GM12878 (cell line): ENCODE data around the gene GBP5. TPM values are rescaled to one million over a fixed set of nuclear protein-coding genes. Genes with fewer than 3 reads are reported as not detected.
A peak's percentile ranks its signal among the peaks of the same experiment; 100 is the strongest.

Source experiments
- ATAC-seq: fragments of 200-7000 bp; cut with Tn5 transposase; 3 replicates; pipeline ENCODE4 v1.9.1; 2020; ENCODE audit warnings: mild to moderate bottlenecking, moderate library complexity
- BruUV-seq: library from RNA; stranded (reverse); fragments of 400-500 nt; replicated peaks from 2 replicates; lab custom pipeline; 2021; lab: Mats Ljungman, UMichigan
- CTCF ChIA-PET: fragments of 300-600 bp; sonication (Branson Sonifier 250); formaldehyde crosslinking; extraction: SDS; loops from one replicate; lab custom pipeline; 2021; ENCODE audit warnings: inconsistent platforms; lab: Yijun Ruan, JAX
- POLR2A ChIA-PET: fragments of 350-600 bp; formaldehyde crosslinking; extraction: SDS; loops from one replicate; lab custom pipeline; 2021; ENCODE audit warnings: inconsistent platforms; lab: Charles Lee
- RAD21 ChIA-PET: fragments of 300-600 bp; sonication (Branson Sonifier 250); formaldehyde crosslinking; loops from one replicate; lab custom pipeline; 2023; ENCODE audit warnings: antibody characterized with exemption; ENCODE audit not compliant: unreplicated experiment; lab: Charles Lee
- SMC1A ChIA-PET: fragments of 300-600 bp; sonication (Branson Sonifier 250); formaldehyde crosslinking; loops from one replicate; lab custom pipeline; 2023; ENCODE audit not compliant: unreplicated experiment, uncharacterized antibody; lab: Charles Lee
- DNase-seq: peaks from one replicate; pipeline ENCODE4 v3.0.0-alpha.2; 2011; ENCODE audit warnings: low read depth, low spot score
- FAIRE-seq: peaks from 3 replicates; lab custom pipeline; 2011; peaks lifted over from hg19 to GRCh38; lab: Jason Lieb, UNC
- H2AFZ ChIP-seq: 2 replicates; pipeline ENCODE4 v1.6.0; 2011; ENCODE audit warnings: low read depth, low read length, control low read depth; ENCODE audit not compliant: control insufficient read depth
- H3K27ac ChIP-seq: 2 replicates; pipeline ENCODE4 v1.5.1; 2011; ENCODE audit warnings: control low read depth; ENCODE audit not compliant: control insufficient read depth, insufficient read depth
- H3K27me3 ChIP-seq, 2 experiments: replicated peaks in 1 of 2; 2 replicates each; pipeline versions ENCODE4 v1.6.0 to v1.6.1; 2011; ENCODE audit warnings: low read length in 1 of 2; ENCODE audit not compliant: control insufficient read depth in 2 of 2, insufficient read depth in 2 of 2
- H3K36me3 ChIP-seq, 2 experiments: 2 replicates each; pipeline ENCODE4 v1.5.1; 2011; ENCODE audit warnings: low read length in 1 of 2; ENCODE audit not compliant: control insufficient read depth in 2 of 2, insufficient read depth in 2 of 2
- H3K4me1 ChIP-seq: 2 replicates; pipeline ENCODE4 v1.6.1; 2011; ENCODE audit warnings: mild to moderate bottlenecking, low read length, moderate library complexity, mixed read lengths; ENCODE audit not compliant: control insufficient read depth, insufficient read depth
- H3K4me2 ChIP-seq: 2 replicates; pipeline ENCODE4 v1.6.0; 2011; ENCODE audit warnings: control low read depth; ENCODE audit not compliant: control insufficient read depth, insufficient read depth
- H3K4me3 ChIP-seq: fragments of 200-600 bp; sonication (generic); 2 replicates; pipeline ENCODE4 v1.5.1; 2016
- H3K79me2 ChIP-seq: 2 replicates; pipeline ENCODE4 v1.6.0; 2011; ENCODE audit warnings: low read length; ENCODE audit not compliant: control insufficient read depth, insufficient read depth
- H3K9ac ChIP-seq: 2 replicates; pipeline ENCODE4 v1.8.0; 2011; ENCODE audit warnings: low read length, control low read depth, mixed read lengths; ENCODE audit not compliant: control insufficient read depth, insufficient read depth
- H3K9me3 ChIP-seq: replicated peaks from 3 replicates; pipeline ENCODE4 v1.5.1; 2011; ENCODE audit warnings: mild to moderate bottlenecking, low read length; ENCODE audit not compliant: control insufficient read depth, insufficient read depth
- H4K20me1 ChIP-seq: 2 replicates; pipeline ENCODE4 v1.6.0; 2011; ENCODE audit not compliant: control insufficient read depth, insufficient read depth
- BHLHE40 ChIP-seq, 2 experiments: fragments of 450-650 bp in 1 of 2; IDR thresholded peaks; 2 replicates each; pipeline ENCODE4 v1.6.1; 2011 to 2017; ENCODE audit warnings: low read depth in 2 of 2, borderline replicate concordance in 1 of 2, improper control_type of control experiment in 1 of 2, low read length in 1 of 2, mild to moderate bottlenecking in 1 of 2
- CTCF ChIP-seq, 3 experiments: IDR thresholded peaks in 2 of 3; conservative IDR thresholded peaks in 1 of 3; 2 replicates each; pipeline ENCODE4 v1.5.1; 2011; ENCODE audit warnings: low read depth in 3 of 3, low read length in 3 of 3, mild to moderate bottlenecking in 3 of 3, control low read depth in 2 of 3, moderate library complexity in 2 of 3, inconsistent platforms in 1 of 3, mixed read lengths in 1 of 3; ENCODE audit not compliant: control insufficient read depth in 2 of 3, insufficient read depth in 1 of 3; ENCODE audit errors: extremely low read depth in 1 of 3
- EED ChIP-seq: sonication (generic); IDR thresholded peaks from 2 replicates; pipeline ENCODE4 v1.6.1; 2016; ENCODE audit warnings: antibody characterized with exemption, low read depth
- HDAC2 ChIP-seq: fragments of 200-600 bp; sonication (generic); IDR thresholded peaks from 2 replicates; pipeline ENCODE4 v1.6.1; 2017
- RAD21 ChIP-seq: IDR thresholded peaks from 2 replicates; pipeline ENCODE4 v1.6.1; 2011; ENCODE audit warnings: mild to moderate bottlenecking, low read depth, low read length, moderate library complexity; ENCODE audit not compliant: insufficient read depth
- RB1 ChIP-seq: fragments of 450-650 bp; formaldehyde crosslinking; IDR thresholded peaks from 2 replicates; pipeline ENCODE4 v1.6.1; 2017; ENCODE audit warnings: mild to moderate bottlenecking, borderline replicate concordance
- RELA ChIP-seq: fragments of 450-650 bp; IDR thresholded peaks from 2 replicates; pipeline ENCODE4 v1.8.0; 2014; ENCODE audit warnings: borderline replicate concordance; ENCODE audit not compliant: partially characterized antibody
- SMC3 ChIP-seq: IDR thresholded peaks from 2 replicates; pipeline ENCODE4 v1.6.1; 2011; ENCODE audit warnings: low read length, improper control_type of control experiment, borderline replicate concordance
- ZBTB4 ChIP-seq: fragments of 450-650 bp; formaldehyde crosslinking; IDR thresholded peaks from 2 replicates; pipeline ENCODE4 v1.4.0; 2022; ENCODE audit warnings: mild to moderate bottlenecking, moderate library complexity
- ZNF384 ChIP-seq: IDR thresholded peaks from 2 replicates; pipeline ENCODE4 v1.6.1; 2012; ENCODE audit warnings: low read depth, mild to moderate bottlenecking, low read length, improper control_type of control experiment, borderline replicate concordance
- WGBS: methylation state at CpG from one replicate; pipeline ENCODE4 v1.1.6; 2016; ENCODE audit warnings: low lambda C conversion rate; ENCODE audit not compliant: insufficient replicate concordance, insufficient coverage; ENCODE audit errors: missing lambda C conversion rate; 5-methylcytosine and 5-hydroxymethylcytosine counted together
- in situ Hi-C: fragments of 300-500 bp; cut with MboI; formaldehyde crosslinking; loops from 9 replicates; pipeline ENCODE4 v1.14.3; 2018; ENCODE audit warnings: mixed read lengths
- intact Hi-C: fragments of 100-400 bp; cut with micrococcal nuclease; formaldehyde crosslinking; loops from one replicate; pipeline ENCODE4 v1.14.2; 2022; ENCODE audit not compliant: unreplicated experiment
- polyA plus RNA-seq, 11 experiments: library from polyadenylated mRNA; depleted of rRNA in 4 of 11; unstranded in 6 of 11; stranded (reverse) in 5 of 11; fragments of >200 nt; fragmentation: Nextera tagmentation in 4 of 11; fragmentation: Illumina TruSeq in 1 of 11; extraction: Ambion mirVana in 4 of 11; extraction: Trizol in 1 of 11; gene quantifications; 1 replicate in 1 of 11; 2 replicates in 10 of 11; pipeline versions ENCODE4 v1.2.1 to v1.2.3, GENCODE V29; 2011 to 2016; ENCODE audit warnings: inconsistent platforms in 2 of 11, missing spikeins in 2 of 11, low read depth in 1 of 11
- total RNA-seq, 4 experiments: library from RNA; depleted of rRNA in 3 of 4; stranded (reverse); fragments of >200 nt in 3 of 4; fragmentation: Illumina TruSeq in 1 of 4; extraction: Trizol in 1 of 4; gene quantifications; 2 replicates each; pipeline versions ENCODE4 v1.2.1 to v1.2.3, GENCODE V29; 2013 to 2021

Gene GBP5
- total and polyA plus RNA-seq, 10 of the 15 experiments (the other 5 are each of a cell fraction or from before 2014, with no cell fraction given) = 0.17 to 1.0 (median 0.42) TPM

DNA sequence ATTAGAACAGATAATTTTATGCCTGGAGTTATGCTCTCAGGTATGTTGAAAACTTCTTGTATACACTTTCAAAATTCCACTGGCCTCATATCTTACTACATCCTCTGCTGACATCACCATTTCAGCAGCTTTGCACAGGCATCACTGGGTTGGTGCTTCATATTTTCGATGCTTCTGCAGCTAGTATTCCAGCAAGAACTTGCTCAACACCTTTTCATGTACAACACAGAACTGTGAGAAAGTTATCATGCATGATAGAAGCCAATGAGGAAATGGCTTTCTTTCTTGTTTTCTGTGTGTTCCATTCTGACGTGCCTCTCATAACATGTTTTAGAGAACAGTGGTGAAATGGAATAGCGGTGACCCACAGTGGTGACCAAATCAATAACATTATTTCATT is 5.1 kb upstream of the GBP5 start:
- H3K4me1 ChIP-seq = no peaks in the 10 kb centered on the region
- no TSS peak for BruUV-seq
- ATAC-seq = no peak; the same call in 1 of the 3 replicates

GRCh38 chr1:89276690-89277089 is 4.0 kb upstream of the GBP5 start:
- Histone ChIP-seq H2AFZ (no peak overlapping the region), H3K4me2 (no peak overlapping the region), H3K36me3 (no peaks in the 10 kb centered on the region), H4K20me1 (no peaks in the 10 kb centered on the region), H3K9ac (no peak overlapping the region), H3K79me2 (no peaks in the 10 kb centered on the region), H3K27me3 (no peaks in the 10 kb centered on the region), H3K27ac (no peak overlapping the region), H3K4me1 (no peaks in the 10 kb centered on the region), H3K4me3 (no peak overlapping the region), H3K9me3 (no peaks in the 10 kb centered on the region; the same call in 2 of the 3 replicates)
- DNase-seq = no peak
- intact Hi-C loops = loop anchor here (1.0 to 5.0 kb wide), 4 partner anchors 79 to 278 kb away; partner anchors contain the start of gene GBP4
- ChIA-PET RAD21 (interaction anchor here (1.0 to 5.5 kb wide), 5 partner anchors 10 to 277 kb away, joined by 3 to 31 read pairs (median 4); no protein-coding TSS in a partner anchor), CTCF (interaction anchor here (0.8 to 3.7 kb wide), 5 partner anchors 10 to 196 kb away, joined by 3 to 34 read pairs (median 4); partner anchors contain the start of gene GBP4), POLR2A (no interaction called here), SMC1A (interaction anchor here (1.1 to 3.0 kb wide), 3 partner anchors 18 to 195 kb away, joined by 3 to 23 read pairs (median 6); no protein-coding TSS in a partner anchor)
- ATAC-seq = peak; percentile 65
- no TSS peak for BruUV-seq
- in situ Hi-C loops = no loop called here
- WGBS = 39% methylated on average over 3 of the region's 3 CpGs
- FAIRE-seq = peak; percentile 47
- TF ChIP-seq SMC3 = 0 out of 2 replicates have a peak, but pooled peaks have one; percentile 34
- TF ChIP-seq RAD21 = peak; percentile 54
- no peak for TF ChIP-seq HDAC2
- no peak for TF ChIP-seq EED
- TF ChIP-seq ZBTB4 (CRISPR knock-in tag) = no peak
- TF ChIP-seq RB1 = no peak
- peak; percentile 40; the same call in 1 of the 2 replicates for TF ChIP-seq ZNF384
- TF ChIP-seq CTCF (IDR thresholded peaks at IDR 0.05 in 2 of 3, conservative IDR thresholded peaks at IDR 0.05 in 1 of 3; ENCODE audit: control insufficient read depth in 2 of 3, extremely low read depth in 1 of 3, insufficient read depth in 1 of 3, low read depth in 3 of 3, low read length in 3 of 3) = peak; percentile 9 to 30 (median 15); a peak in 3 of 6 replicates
- TF ChIP-seq RELA = no peak

More for the DNA sequence above, 5.1 kb upstream of the GBP5 start:
- in situ Hi-C loops = no loop called here
- Histone ChIP-seq H3K36me3 (no peaks in the 10 kb centered on the region), H3K79me2 (no peaks in the 10 kb centered on the region), H3K4me3 (no peak overlapping the region), H4K20me1 (no peaks in the 10 kb centered on the region), H3K27ac (no peak overlapping the region), H2AFZ (no peak overlapping the region), H3K27me3 (no peaks in the 10 kb centered on the region), H3K4me2 (no peak overlapping the region), H3K9me3 (no peaks in the 10 kb centered on the region; the same call in 2 of the 3 replicates), H3K9ac (no peak overlapping the region)
- DNase-seq = no peak
- CTCF ChIA-PET = interaction anchor here (0.7 to 3.7 kb wide), 2 partner anchors 81 to 193 kb away, joined by 3 to 34 read pairs; no protein-coding TSS in a partner anchor
- RAD21 ChIA-PET = no interaction called here
- FAIRE-seq = no peak
- POLR2A ChIA-PET = no interaction called here
- 80% methylated on average over 3 of the region's 3 CpGs for WGBS
- intact Hi-C loops = loop anchor here (2.0 to 5.0 kb wide), 3 partner anchors 80 to 191 kb away; partner anchors contain the start of gene GBP4
- SMC1A ChIA-PET = interaction anchor here (0.6 to 1.8 kb wide), 2 partner anchors 192 to 278 kb away, joined by 3 to 6 read pairs; no protein-coding TSS in a partner anchor
- TF ChIP-seq BHLHE40 (IDR thresholded peaks at IDR 0.05; ENCODE audit: borderline replicate concordance in 1 of 2, low read depth in 2 of 2, low read length in 1 of 2) (no peak), RAD21 (peak; percentile 28; the same call in 1 of the 2 replicates)
